HG03135 (cell line): Measurements from ENCODE around the gene RALY.
"Not testable (repeated sequence)": the region's sequence is repeated elsewhere in the genome, so short reads cannot be mapped to it uniquely, and the experiment has no call there.

Experiments
- ATAC-seq: cut with Tn5 transposase; IDR thresholded peaks from one replicate; pipeline ENCODE4 v1.9.1; 2021; ENCODE audit warnings: mild to moderate bottlenecking, moderate library complexity; ENCODE audit not compliant: unreplicated experiment

RALY gene

GRCh38 chr20:34014878-34015277 lies 21.2 kb downstream of the RALY start:
- no peak for ATAC-seq

- no peak for ATAC-seq
Observed at GRCh38 chr20:34015401-34016335, 22.0 kb downstream of the RALY start.

GRCh38 chr20:34016736-34017135 lies 23.0 kb downstream of the RALY start:
- ATAC-seq: no peak

- no peak for ATAC-seq
Observed at GRCh38 chr20:34017610-34018009, 23.9 kb downstream of the RALY start.

GRCh38 chr20:34018166-34018565 lies 24.5 kb downstream of the RALY start:
- no peak for ATAC-seq

GRCh38 chr20:34022151-34022838 lies 28.6 kb downstream of the RALY start:
- ATAC-seq: peak; percentile 53

GRCh38 chr20:34022839-34023234 lies 29.1 kb downstream of the RALY start:
- ATAC-seq: no peak

- no peak for ATAC-seq
Observed at GRCh38 chr20:34023937-34024722, 30.4 kb downstream of the RALY start.

GRCh38 chr20:34024723-34025351 lies 31.1 kb downstream of the RALY start:
- ATAC-seq: no peak

GRCh38 chr20:34028013-34028412 lies 34.3 kb downstream of the RALY start:
- ATAC-seq: not testable (repeated sequence)

GRCh38 chr20:34029415-34029814 lies 35.7 kb downstream of the RALY start:
- no peak for ATAC-seq

GRCh38 chr20:34030456-34030855 lies 36.7 kb downstream of the RALY start:
- ATAC-seq: no peak

- no peak for ATAC-seq
Observed at GRCh38 chr20:34033903-34034302, 40.2 kb downstream of the RALY start.

- no peak for ATAC-seq
Observed at GRCh38 chr20:34037121-34037520, 43.4 kb downstream of the RALY start.

- no peak for ATAC-seq
Observed at GRCh38 chr20:34037767-34038166, 44.1 kb downstream of the RALY start.

- ATAC-seq: no peak
Observed at GRCh38 chr20:34040300-34040995, 46.7 kb downstream of the RALY start.

GRCh38 chr20:34041226-34041625 lies 47.5 kb downstream of the RALY start:
- no peak for ATAC-seq

- no peak for ATAC-seq
Observed at GRCh38 chr20:34042262-34042661, 48.6 kb downstream of the RALY start.

- ATAC-seq: no peak
Observed at GRCh38 chr20:34043025-34043424, 49.3 kb downstream of the RALY start.

GRCh38 chr20:34045294-34045693 lies 51.6 kb downstream of the RALY start:
- no peak for ATAC-seq
